Kidney (tissue), 14 donors: Measurements from ENCODE around the gene MBTD1. TPM values are rescaled to one million over a fixed set of nuclear protein-coding genes. Genes with fewer than 3 reads are reported as not detected.

Experiments
- DNase-seq, 5 donors: peaks; one replicate each; pipeline ENCODE4 v3.0.0-alpha.2; 2013 to 2020
- FAIRE-seq: peaks from 2 replicates; lab custom pipeline; 2012; peaks lifted over from hg19 to GRCh38; lab: Jason Lieb, UNC
- H3K27ac ChIP-seq, 2 donors: one replicate each; pipeline ENCODE4 v1.7.0; 2013; ENCODE audit warnings: low read depth in 2 of 2, low read length in 2 of 2, inconsistent platforms in 1 of 2
- H3K27me3 ChIP-seq: one replicate; pipeline ENCODE4 v1.7.1; 2013; ENCODE audit warnings: low read length, inconsistent platforms; ENCODE audit not compliant: control insufficient read depth, insufficient read depth
- H3K36me3 ChIP-seq, 3 donors: one replicate each; pipeline versions ENCODE4 v1.7.0 to v1.7.1; 2013; ENCODE audit warnings: low read length in 3 of 3, control low read depth in 1 of 3, inconsistent platforms in 1 of 3; ENCODE audit not compliant: insufficient read depth in 3 of 3, control insufficient read depth in 2 of 3
- H3K4me1 ChIP-seq, 3 donors: one replicate each; pipeline versions ENCODE4 v1.7.0 to v1.7.1; 2013; ENCODE audit warnings: low read length in 3 of 3, inconsistent platforms in 1 of 3, low read depth in 1 of 3; ENCODE audit not compliant: control insufficient read depth in 2 of 3, insufficient read depth in 2 of 3
- H3K4me3 ChIP-seq, 3 donors: one replicate each; pipeline versions ENCODE4 v1.7.0 to v1.8.1; 2013; ENCODE audit warnings: low read length in 3 of 3, control low read depth in 1 of 3, inconsistent platforms in 1 of 3
- H3K9ac ChIP-seq, 3 donors: one replicate each; pipeline versions ENCODE4 v1.7.0 to v1.7.1; 2013; ENCODE audit warnings: low read length in 3 of 3, control low read depth in 1 of 3, inconsistent platforms in 1 of 3
- H3K9me3 ChIP-seq, 3 donors: one replicate each; pipeline versions ENCODE4 v1.7.0 to v1.7.1; 2013; ENCODE audit warnings: low read length in 3 of 3, control low read depth in 1 of 3, inconsistent platforms in 1 of 3; ENCODE audit not compliant: control insufficient read depth in 2 of 3, insufficient read depth in 1 of 3
- intact Hi-C: fragments of 100-400 bp; cut with DNase I; formaldehyde crosslinking; loops from one replicate; pipeline ENCODE4 v1.11.1; 2022
- polyA plus RNA-seq: library from polyadenylated mRNA; stranded (reverse); fragments of 350-450 nt; fragmentation: Illumina TruSeq; extraction: RNeasy Lipid Tissue Mini Kit (QIAGEN cat#74804); gene quantifications from one replicate; pipeline ENCODE4 v1.2.3, GENCODE V29; 2014; ENCODE audit warnings: low read depth, low replicate concordance; ENCODE audit not compliant: insufficient read depth
- total RNA-seq: library from RNA; stranded (reverse); fragmentation: NEBNext Ultra II Directional; extraction: Animal tissue kit (Norgen Biotek cat#: 25700); gene quantifications from one replicate; pipeline ENCODE4 v1.2.1, GENCODE V29; 2021
- TF ChIP-seq, protein P1 (sequence below): IDR thresholded peaks from 3 replicates; pipeline ENCODE4 v1.5.1; 2012; ENCODE audit warnings: mild to moderate bottlenecking, moderate library complexity, borderline replicate concordance; ENCODE audit not compliant: insufficient read depth; ENCODE audit errors: extremely low read depth
- donor health status: control.
- donor health status: control.
- donor health status: control.
- donor health status: control.
- donor health status: control.
- donor health status: DM: yes; HTN: yes; CAD: no.
- donor health status: Normal renal cell carcinoma (clear cell type).

The MBTD1 gene
- total and polyA plus RNA-seq, 2 donors from 2014 or later, result 4.8 to 14.9 TPM

DNA sequence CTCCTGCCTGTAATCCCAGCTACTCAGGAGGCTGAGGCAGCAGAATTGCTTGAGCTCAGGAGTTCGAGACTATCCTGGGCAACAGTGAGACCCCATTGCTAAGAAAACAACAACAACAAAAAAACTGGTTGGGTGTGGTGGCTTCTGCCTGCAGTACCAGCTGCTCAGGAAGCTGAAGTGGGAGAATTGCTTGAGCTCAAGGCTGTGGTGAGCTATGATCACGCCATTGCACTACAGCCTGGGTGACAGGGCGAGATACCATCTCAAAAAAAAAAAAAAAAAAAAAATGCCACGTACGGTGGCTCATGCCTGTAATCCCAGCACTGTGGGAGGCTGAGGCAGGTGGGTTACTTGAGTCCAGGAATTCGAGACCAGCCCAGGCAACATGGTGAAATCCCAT is 59.6 kb downstream of the MBTD1 start:
- no peaks in the 10 kb centered on the region for H3K4me1 ChIP-seq
- no peak overlapping the region for H3K4me3 ChIP-seq
- TF ChIP-seq, protein P1, sequence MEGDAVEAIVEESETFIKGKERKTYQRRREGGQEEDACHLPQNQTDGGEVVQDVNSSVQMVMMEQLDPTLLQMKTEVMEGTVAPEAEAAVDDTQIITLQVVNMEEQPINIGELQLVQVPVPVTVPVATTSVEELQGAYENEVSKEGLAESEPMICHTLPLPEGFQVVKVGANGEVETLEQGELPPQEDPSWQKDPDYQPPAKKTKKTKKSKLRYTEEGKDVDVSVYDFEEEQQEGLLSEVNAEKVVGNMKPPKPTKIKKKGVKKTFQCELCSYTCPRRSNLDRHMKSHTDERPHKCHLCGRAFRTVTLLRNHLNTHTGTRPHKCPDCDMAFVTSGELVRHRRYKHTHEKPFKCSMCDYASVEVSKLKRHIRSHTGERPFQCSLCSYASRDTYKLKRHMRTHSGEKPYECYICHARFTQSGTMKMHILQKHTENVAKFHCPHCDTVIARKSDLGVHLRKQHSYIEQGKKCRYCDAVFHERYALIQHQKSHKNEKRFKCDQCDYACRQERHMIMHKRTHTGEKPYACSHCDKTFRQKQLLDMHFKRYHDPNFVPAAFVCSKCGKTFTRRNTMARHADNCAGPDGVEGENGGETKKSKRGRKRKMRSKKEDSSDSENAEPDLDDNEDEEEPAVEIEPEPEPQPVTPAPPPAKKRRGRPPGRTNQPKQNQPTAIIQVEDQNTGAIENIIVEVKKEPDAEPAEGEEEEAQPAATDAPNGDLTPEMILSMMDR, result no peak
- FAIRE-seq (no peak), DNase-seq (no peak)
- no peaks in the 10 kb centered on the region for H3K9me3 ChIP-seq
- H3K27ac ChIP-seq, result no peak overlapping the region
- H3K36me3 ChIP-seq, result peaks cover 23 to 30% (median 29%) of the 10 kb centered on the region in 3 donors
- no peak overlapping the region for H3K9ac ChIP-seq
- no peaks in the 10 kb centered on the region for H3K27me3 ChIP-seq
- intact Hi-C loops, result no loop called here

DNA sequence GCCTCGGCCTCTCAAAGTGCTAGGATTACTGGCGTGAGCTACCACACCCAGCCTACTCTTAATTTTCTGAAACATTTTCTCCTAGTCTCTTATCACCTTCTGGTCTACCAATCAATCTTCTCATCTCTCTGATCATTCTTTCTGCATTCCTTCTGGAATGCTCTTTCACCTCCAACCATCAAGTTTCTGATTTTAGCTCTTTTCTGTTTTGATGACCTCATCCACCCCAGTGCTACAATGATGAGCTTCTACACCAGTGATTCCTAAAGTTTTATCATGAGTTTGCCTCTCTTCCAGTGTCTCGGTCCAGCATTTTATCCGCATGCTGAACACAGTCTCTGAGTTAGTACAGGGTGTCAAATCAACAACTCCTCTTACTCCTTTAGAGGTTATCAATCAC is 62.1 kb downstream of the MBTD1 start:
- Histone ChIP-seq H3K4me3 (no peak overlapping the region), H3K9me3 (no peaks in the 10 kb centered on the region), H3K27me3 (no peaks in the 10 kb centered on the region), H3K36me3 (peaks cover 20 to 43% (median 27%) of the 10 kb centered on the region in 3 donors), H3K4me1 (no peaks in the 10 kb centered on the region), H3K27ac (no peak overlapping the region), H3K9ac (no peak overlapping the region)
- FAIRE-seq, result no peak
- intact Hi-C loops, result no loop called here
- TF ChIP-seq, protein P1, result no peak
- DNase-seq, result no peak

DNA sequence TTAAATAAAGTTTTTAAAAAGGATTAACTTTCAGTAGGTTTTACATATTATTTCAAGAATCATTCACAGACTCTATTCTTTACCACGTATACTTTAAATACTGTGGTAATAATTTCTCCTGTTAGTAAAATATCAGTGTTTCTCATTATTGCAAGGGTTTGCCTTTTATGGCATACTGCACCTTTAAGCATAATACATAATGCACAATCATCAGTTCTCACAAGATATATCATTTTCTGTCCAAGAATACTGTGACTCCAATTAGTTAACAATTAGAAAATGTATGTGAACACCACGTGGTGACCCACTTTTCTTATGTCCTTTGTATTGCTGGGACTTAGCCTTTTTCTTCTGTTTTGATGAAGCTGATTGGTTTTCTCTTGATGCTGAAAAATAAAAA is 68.0 kb downstream of the MBTD1 start:
- H3K9ac ChIP-seq, result no peak overlapping the region
- H3K36me3 ChIP-seq, result peaks cover 10 to 33% (median 17%) of the 10 kb centered on the region in 3 donors
- intact Hi-C loops, result no loop called here
- no peak overlapping the region for H3K4me3 ChIP-seq
- no peak overlapping the region for H3K27ac ChIP-seq
- DNase-seq (no peak), FAIRE-seq (no peak)
- no peaks in the 10 kb centered on the region for H3K4me1 ChIP-seq
- H3K27me3 ChIP-seq, result no peaks in the 10 kb centered on the region
- TF ChIP-seq, protein P1, result no peak
- H3K9me3 ChIP-seq, result no peaks in the 10 kb centered on the region

DNA sequence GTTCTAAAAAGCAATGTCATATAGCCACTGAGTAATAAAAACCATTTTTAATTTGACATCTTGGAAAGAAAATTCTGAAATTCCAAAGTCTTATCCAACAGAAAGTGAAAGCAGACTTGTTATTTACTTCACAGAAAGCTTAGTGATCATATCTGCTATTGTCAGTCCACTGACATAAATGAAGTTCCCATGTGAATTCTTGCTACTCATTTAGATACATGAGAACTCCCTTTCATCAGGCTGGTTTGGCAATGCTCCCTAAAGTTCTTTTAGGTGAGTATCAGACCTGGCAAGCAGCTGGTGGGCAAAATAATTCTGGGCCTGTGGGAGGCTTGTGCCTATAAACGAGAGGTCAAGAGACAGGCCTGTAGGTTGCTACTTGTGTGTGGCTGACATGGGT is 70.2 kb downstream of the MBTD1 start:
- FAIRE-seq (no peak), DNase-seq (no peak)
- Histone ChIP-seq H3K36me3 (peaks cover 6 to 23% (median 14%) of the 10 kb centered on the region in 3 donors), H3K9ac (no peak overlapping the region), H3K9me3 (no peaks in the 10 kb centered on the region), H3K4me3 (no peak overlapping the region), H3K4me1 (no peaks in the 10 kb centered on the region), H3K27ac (no peak overlapping the region), H3K27me3 (no peaks in the 10 kb centered on the region)
- intact Hi-C loops, result no loop called here
- TF ChIP-seq, protein P1, result no peak
